Muscle of arm (tissue), 12 donors: Measurements from ENCODE around the gene PPP2R2D. TPM values are rescaled to one million over a fixed set of nuclear protein-coding genes. Genes with fewer than 3 reads are reported as not detected.
"Not testable (repeated sequence)": the region's sequence is repeated elsewhere in the genome, so short reads cannot be mapped to it uniquely, and the experiment has no call there.

Experiments
- DNase-seq: peaks from one replicate; pipeline ENCODE4 v3.0.0-alpha.2; 2013
- polyA plus RNA-seq, 12 donors: library from polyadenylated mRNA; unstranded; fragments of 120-200 nt; gene quantifications; one replicate each; pipeline ENCODE4 v1.2.1, GENCODE V29; 2013; ENCODE audit not compliant: insufficient read length in 12 of 12

The PPP2R2D gene
- polyA plus RNA-seq, 12 donors, result 25.9 to 44.1 (median 32.8) TPM; not detected in 1

- DNase-seq, result no peak
Observed at GRCh38 chr10:131905603-131906268, 4.9 kb downstream of the PPP2R2D start.

- DNase-seq, result no peak
Observed at GRCh38 chr10:131906269-131906639, 5.4 kb downstream of the PPP2R2D start.

- no peak for DNase-seq
Observed at GRCh38 chr10:131907679-131908078, 6.9 kb downstream of the PPP2R2D start.

- DNase-seq, result no peak
Observed at GRCh38 chr10:131908151-131908550, 7.3 kb downstream of the PPP2R2D start.

- DNase-seq, result no peak
Observed at GRCh38 chr10:131909014-131909808, 8.4 kb downstream of the PPP2R2D start.

GRCh38 chr10:131909929-131910328 is 9.1 kb downstream of the PPP2R2D start:
- no peak for DNase-seq

GRCh38 chr10:131910663-131911314 is 10.0 kb downstream of the PPP2R2D start:
- no peak for DNase-seq

- no peak for DNase-seq
Observed at GRCh38 chr10:131911451-131911850, 10.6 kb downstream of the PPP2R2D start.

- no peak for DNase-seq
Observed at GRCh38 chr10:131912620-131913019, 11.8 kb downstream of the PPP2R2D start.

- no peak for DNase-seq
Observed at GRCh38 chr10:131915484-131915883, 14.7 kb downstream of the PPP2R2D start.

- no peak for DNase-seq
Observed at GRCh38 chr10:131915990-131916766, 15.4 kb downstream of the PPP2R2D start.

GRCh38 chr10:131916767-131917160 is 16.0 kb downstream of the PPP2R2D start:
- DNase-seq, result not testable (repeated sequence)

GRCh38 chr10:131917496-131917895 is 16.7 kb downstream of the PPP2R2D start:
- not testable (repeated sequence) for DNase-seq

- DNase-seq, result not testable (repeated sequence)
Observed at GRCh38 chr10:131919461-131919860, 18.7 kb downstream of the PPP2R2D start.

- no peak for DNase-seq
Observed at GRCh38 chr10:131920151-131920550, 19.3 kb downstream of the PPP2R2D start.

- DNase-seq, result no peak
Observed at GRCh38 chr10:131920693-131921092, 19.9 kb downstream of the PPP2R2D start.

- no peak for DNase-seq
Observed at GRCh38 chr10:131921184-131921583, 20.4 kb downstream of the PPP2R2D start.

- DNase-seq, result no peak
Observed at GRCh38 chr10:131923038-131923756, 22.4 kb downstream of the PPP2R2D start.

- no peak for DNase-seq
Observed at GRCh38 chr10:131925011-131925649, 24.3 kb downstream of the PPP2R2D start.

- no peak for DNase-seq
Observed at GRCh38 chr10:131925716-131926115, 24.9 kb downstream of the PPP2R2D start.

- no peak for DNase-seq
Observed at GRCh38 chr10:131926253-131926652, 25.4 kb downstream of the PPP2R2D start.
